Heart left ventricle (tissue), 16 donors: ENCODE data around the gene KCTD10. TPM values are rescaled to one million over a fixed set of nuclear protein-coding genes. Genes with fewer than 3 reads are reported as not detected.

Experiments used
- ATAC-seq, 4 donors: fragments of 200-7000 bp; cut with Tn5 transposase; one replicate each; pipeline ENCODE4 v1.9.1; 2020 to 2022; ENCODE audit warnings: moderate library complexity in 4 of 4, mild to moderate bottlenecking in 3 of 4, moderate number of reproducible peaks in 1 of 4
- DNase-seq, 5 donors: peaks; one replicate each; pipeline ENCODE4 v3.0.0-alpha.2; 2020
- H3K27ac ChIP-seq, 12 donors: fragments of 200-600 bp; sonication (generic) in 4 of 12; one replicate each; pipeline versions ENCODE4 v1.5.0 to v1.8.0; 2016 to 2022; ENCODE audit warnings: mild to moderate bottlenecking in 2 of 12
- H3K27me3 ChIP-seq, 9 donors: fragments of 200-600 bp; sonication (generic) in 2 of 9; one replicate each; pipeline versions ENCODE4 v1.5.1 to v1.8.0; 2016 to 2022; ENCODE audit warnings: mild to moderate bottlenecking in 3 of 9
- H3K36me3 ChIP-seq, 9 donors: fragments of 200-600 bp; sonication (generic) in 2 of 9; one replicate each; pipeline versions ENCODE4 v1.5.0 to v1.8.0; 2018 to 2022; ENCODE audit warnings: mild to moderate bottlenecking in 2 of 9
- H3K4me1 ChIP-seq, 12 donors: fragments of 200-600 bp; sonication (generic) in 4 of 12; one replicate each; pipeline versions ENCODE4 v1.5.0 to v1.8.0; 2016 to 2022; ENCODE audit warnings: mild to moderate bottlenecking in 3 of 12
- H3K4me3 ChIP-seq, 12 donors: fragments of 200-600 bp; sonication (generic) in 4 of 12; one replicate each; pipeline versions ENCODE4 v1.5.0 to v1.8.0; 2017 to 2022; ENCODE audit warnings: mild to moderate bottlenecking in 9 of 12, moderate library complexity in 4 of 12
- H3K9me3 ChIP-seq, 12 donors: fragments of 200-600 bp; sonication (generic) in 4 of 12; one replicate each; pipeline versions ENCODE4 v1.5.0 to v1.8.0; 2016 to 2022; ENCODE audit warnings: mild to moderate bottlenecking in 1 of 12
- POLR2A ChIP-seq, 2 donors: fragments of 450-650 bp; IDR thresholded peaks; one replicate each; pipeline ENCODE4 v1.6.1; 2017; ENCODE audit warnings: antibody characterized with exemption in 2 of 2, mild to moderate bottlenecking in 2 of 2, moderate library complexity in 2 of 2
- WGBS, 4 donors: extraction: QIAGEN DNeasy Blood & Tissue Kit in 2 of 4; methylation state at CpG; one replicate each; pipeline versions ENCODE4 v1.1.5 to v1.1.7; 2013 to 2018; 5-methylcytosine and 5-hydroxymethylcytosine counted together
- intact Hi-C, 10 donors: fragments of 100-400 bp; cut with DNase I; formaldehyde crosslinking; loops; one replicate each; pipeline versions ENCODE4 v1.11.1 to v1.14.2; 2022
- polyA plus RNA-seq, 2 donors: library from polyadenylated mRNA; stranded (reverse); fragments of 200-250 nt; gene quantifications; one replicate each; pipeline ENCODE4 v1.2.3, GENCODE V29; 2013
- total RNA-seq, 9 donors: library from RNA; depleted of rRNA in 2 of 9; stranded (reverse); fragments of >200 nt in 2 of 9; fragmentation: NEBNext Ultra II Directional in 3 of 9; extraction: Animal tissue kit (Norgen Biotek cat#: 25700) in 3 of 9; gene quantifications; one replicate each; pipeline versions ENCODE4 v1.1.0 to v1.2.4, GENCODE V29; 2016 to 2023
- TF ChIP-seq, protein P1 (sequence below), 12 donors: fragments of 200-600 bp; sonication (generic) in 4 of 12; IDR thresholded peaks; one replicate each; pipeline versions ENCODE4 v1.5.0 to v1.8.0; 2018 to 2022; ENCODE audit warnings: antibody characterized with exemption in 12 of 12, mild to moderate bottlenecking in 5 of 12
- donor health status: ischemic (EF 13 %, LVEDD 7.1; RV severe dilation, severe dysfunction).
- donor health status: healthy with polysubstance abuse.
- donor health status: DM: no; HTN: yes; CAD: no.
- donor health status: DM: no; HTN: no; CAD: no.
- donor health status: ischemic (EF 25% LVEDD 6.9; RV normal size, moderate dysfunction).
- donor health status: ischemic (EF 25% LVEDD 5.7; RV mildly dilated, moderate dysfunction).
- donor health status: healthy.
- donor health status: DM: yes; HTN: yes; CAD: no.
- donor health status: ischemic (EF 35%, LVEDD 5.7; RV mildly dilated, moderate dysfunction).
- donor health status: nonischemic (EF 11% LVEDD 7.7; RV severe dilation, severe dysfunction).
- donor health status: DM: yes; HTN: yes; CAD: no.
- donor health status: PGD.
- donor health status: ischemic (EF 29% LVEDD 5.4; RV normal size, mild dysfunction).
- donor health status: nonischemic (EF 23%, LVEDD 6.1; RV moderate dilation, normal function).

KCTD10 gene
- total and polyA plus RNA-seq, 11 donors: 9.5 to 52.3 (median 37.1) TPM

DNA sequence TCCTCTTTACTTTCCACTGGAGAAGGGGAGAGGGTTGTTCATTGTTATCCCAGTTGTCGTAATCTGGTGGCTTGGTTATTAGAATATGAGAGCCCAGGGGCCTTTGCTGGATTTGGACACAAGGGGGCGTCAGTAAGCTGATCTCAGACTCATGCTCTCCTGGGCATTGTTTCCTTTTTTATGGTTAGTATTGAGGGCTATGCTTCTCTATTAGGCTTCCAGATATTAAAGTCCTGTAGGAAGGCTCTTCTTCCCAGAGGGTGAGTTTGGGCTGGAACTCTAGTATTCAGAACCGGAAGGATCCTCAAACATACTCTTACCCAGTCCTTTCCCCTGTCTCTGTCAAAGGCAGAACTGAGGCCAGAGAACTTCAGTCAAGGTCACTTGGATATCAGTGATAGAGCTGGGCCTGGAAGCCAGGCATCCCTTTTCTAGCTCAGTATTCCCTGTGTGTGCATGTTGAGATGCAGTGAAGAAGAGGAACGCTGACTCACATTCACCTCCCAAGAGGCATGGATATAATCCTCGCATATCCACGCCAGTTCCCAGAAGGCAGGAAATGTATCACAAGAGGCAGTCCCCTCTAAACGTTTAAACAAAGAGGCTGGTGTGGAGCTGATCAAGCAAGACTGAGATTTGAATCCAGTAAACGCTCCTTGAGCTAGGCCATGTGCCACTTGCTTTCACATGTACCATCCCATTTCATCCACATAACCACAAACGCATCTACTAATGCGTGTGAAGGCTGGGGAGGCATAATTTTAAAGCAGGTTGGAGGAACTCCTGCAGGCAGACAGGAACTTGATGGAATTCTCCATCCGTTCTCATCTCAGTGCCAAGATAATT is 41.9 kb upstream of the KCTD10 start:
- Histone ChIP-seq H3K27ac (peak overlapping the region; percentile 35 to 89 (median 75)), H3K9me3 (no peaks in the 10 kb centered on the region), H3K4me1 (peaks cover 14 to 57% (median 26%) of the 10 kb centered on the region in 12 donors), H3K4me3 (no peak overlapping the region), H3K27me3 (no peaks in the 10 kb centered on the region), H3K36me3 (peaks cover 4 to 96% (median 77%) of the 10 kb centered on the region in 9 donors)
- 28 to 43% (median 38%) methylated on average over 11 of the region's 11 CpGs for WGBS, 4 donors
- TF ChIP-seq, protein P1, sequence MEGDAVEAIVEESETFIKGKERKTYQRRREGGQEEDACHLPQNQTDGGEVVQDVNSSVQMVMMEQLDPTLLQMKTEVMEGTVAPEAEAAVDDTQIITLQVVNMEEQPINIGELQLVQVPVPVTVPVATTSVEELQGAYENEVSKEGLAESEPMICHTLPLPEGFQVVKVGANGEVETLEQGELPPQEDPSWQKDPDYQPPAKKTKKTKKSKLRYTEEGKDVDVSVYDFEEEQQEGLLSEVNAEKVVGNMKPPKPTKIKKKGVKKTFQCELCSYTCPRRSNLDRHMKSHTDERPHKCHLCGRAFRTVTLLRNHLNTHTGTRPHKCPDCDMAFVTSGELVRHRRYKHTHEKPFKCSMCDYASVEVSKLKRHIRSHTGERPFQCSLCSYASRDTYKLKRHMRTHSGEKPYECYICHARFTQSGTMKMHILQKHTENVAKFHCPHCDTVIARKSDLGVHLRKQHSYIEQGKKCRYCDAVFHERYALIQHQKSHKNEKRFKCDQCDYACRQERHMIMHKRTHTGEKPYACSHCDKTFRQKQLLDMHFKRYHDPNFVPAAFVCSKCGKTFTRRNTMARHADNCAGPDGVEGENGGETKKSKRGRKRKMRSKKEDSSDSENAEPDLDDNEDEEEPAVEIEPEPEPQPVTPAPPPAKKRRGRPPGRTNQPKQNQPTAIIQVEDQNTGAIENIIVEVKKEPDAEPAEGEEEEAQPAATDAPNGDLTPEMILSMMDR (IDR thresholded peaks at IDR 0.05): peak; percentile 74 to 95 (median 86)
- TF ChIP-seq POLR2A (IDR thresholded peaks at IDR 0.05): no peak
- DNase-seq (peak in 4 of 5 donors; percentile 60 to 71 (median 66)), ATAC-seq (peak; percentile 27 to 69 (median 40))
- intact Hi-C loops: loop anchor here (1.0 to 10.0 kb wide), 15 partner anchors 43 to 361 kb away; partner anchors contain the start of genes FAM222A (in 2 of the 10), MMAB (in 2 of the 10), MVK (in 2 of the 10) and GLTP (in 1 of the 10)

DNA sequence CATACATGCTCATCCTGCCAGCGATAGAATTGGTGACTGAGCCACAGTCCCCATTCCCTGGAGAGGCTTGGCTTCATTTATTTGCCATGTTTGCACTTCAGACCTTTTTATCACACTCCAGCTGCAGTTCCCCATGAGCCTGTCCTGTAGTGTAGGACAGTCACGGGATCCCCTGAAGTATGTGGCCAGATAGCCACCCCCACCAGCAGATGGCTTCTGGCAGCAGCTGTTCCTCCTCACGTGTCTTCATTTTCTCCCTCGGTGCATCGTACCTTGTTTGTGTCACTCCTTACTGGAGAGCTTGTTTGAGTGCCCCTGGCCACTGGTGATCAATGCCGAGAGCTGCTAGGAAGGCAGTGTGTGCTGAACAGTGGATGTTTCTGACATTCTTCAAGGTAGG is 40.5 kb upstream of the KCTD10 start:
- WGBS, 4 donors: 40 to 49% (median 43%) methylated on average over 6 of the region's 6 CpGs
- intact Hi-C loops: loop anchor here (1.0 to 10.0 kb wide), 14 partner anchors 45 to 363 kb away; partner anchors contain the start of genes FAM222A (in 2 of the 10), GLTP (in 1 of the 10), MMAB (in 1 of the 10) and MVK (in 1 of the 10)
- TF ChIP-seq, protein P1 (IDR thresholded peaks at IDR 0.05): no peak
- TF ChIP-seq POLR2A (IDR thresholded peaks at IDR 0.05): no peak
- no peak overlapping the region for H3K4me3 ChIP-seq
- peak in 3 of 4 donors; percentile 50 to 57 (median 53) for ATAC-seq
- H3K27ac ChIP-seq: peak overlapping the region in 10 of 12 donors; percentile 35 to 89 (median 74)
- H3K27me3 ChIP-seq: no peaks in the 10 kb centered on the region
- peak in 1 of 5 donors; percentile 48 for DNase-seq
- peaks cover 4 to 96% (median 77%) of the 10 kb centered on the region in 9 donors for H3K36me3 ChIP-seq
- H3K9me3 ChIP-seq: no peaks in the 10 kb centered on the region
- H3K4me1 ChIP-seq: peaks cover 14 to 44% (median 26%) of the 10 kb centered on the region in 12 donors

DNA sequence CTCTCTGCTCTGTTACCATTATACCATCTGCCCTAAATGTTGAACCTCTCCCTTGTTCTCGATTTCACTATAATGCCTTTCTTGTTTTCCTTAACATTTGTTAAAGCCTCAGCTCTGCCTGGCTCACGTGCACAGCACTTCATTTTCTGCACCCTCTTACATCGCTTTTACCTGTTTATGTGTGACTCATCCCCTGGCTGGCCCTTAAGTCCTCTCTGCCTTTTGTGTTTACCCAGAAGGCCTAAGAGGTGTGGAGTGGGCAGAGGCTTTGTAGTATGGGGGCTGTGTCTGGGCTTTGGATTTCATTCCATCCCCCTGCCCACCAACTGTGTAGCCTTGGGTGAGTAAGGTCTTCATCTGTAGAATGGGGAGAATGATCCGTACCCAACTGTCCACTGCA is 36.9 kb upstream of the KCTD10 start:
- DNase-seq (no peak), ATAC-seq (no peak)
- Histone ChIP-seq H3K4me1 (peaks cover 7 to 21% (median 11%) of the 10 kb centered on the region in 12 donors), H3K4me3 (no peak overlapping the region), H3K27me3 (no peaks in the 10 kb centered on the region), H3K27ac (no peak overlapping the region), H3K9me3 (no peaks in the 10 kb centered on the region), H3K36me3 (peaks cover 0 to 97% (median 93%) of the 10 kb centered on the region in 9 donors)
- WGBS, 4 donors: 93 to 95% (median 94%) methylated on average over 4 of the region's 4 CpGs
- no peak for TF ChIP-seq POLR2A (IDR thresholded peaks at IDR 0.05)
- TF ChIP-seq, protein P1 (IDR thresholded peaks at IDR 0.05): no peak
- intact Hi-C loops: loop anchor here in 1 of 10 donors (10.0 kb wide), 1 partner anchor 201 kb away; the partner anchor contains the start of gene FAM222A

DNA sequence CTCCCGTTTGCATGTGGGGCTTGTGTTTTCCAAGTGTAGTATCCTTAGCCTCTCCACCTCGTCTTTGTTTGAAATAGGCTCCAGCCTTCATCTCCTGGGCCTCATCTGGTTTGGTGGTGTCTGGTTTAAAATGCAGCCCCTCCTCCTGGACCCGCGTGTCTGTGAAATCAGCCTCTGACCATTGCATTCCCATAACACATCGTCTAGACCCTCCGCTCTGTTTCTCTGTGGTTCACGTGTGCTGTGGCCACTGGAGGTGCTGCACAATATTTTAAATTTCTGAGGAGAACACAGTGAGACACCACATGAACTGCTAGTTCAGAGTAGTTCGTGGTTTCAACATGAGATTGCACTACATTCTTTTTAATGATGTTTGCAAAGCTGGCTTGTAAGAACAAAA is 36.0 kb upstream of the KCTD10 start:
- ATAC-seq (no peak), DNase-seq (no peak)
- H3K4me3 ChIP-seq: no peak overlapping the region
- H3K9me3 ChIP-seq: no peaks in the 10 kb centered on the region
- WGBS, 4 donors: 76 to 87% (median 80%) methylated on average over 8 of the region's 8 CpGs
- H3K36me3 ChIP-seq: peaks cover 0 to 100% (median 96%) of the 10 kb centered on the region in 9 donors
- H3K4me1 ChIP-seq: peaks cover 0 to 12% (median 3%) of the 10 kb centered on the region in 12 donors
- no peak overlapping the region for H3K27ac ChIP-seq
- TF ChIP-seq, protein P1 (IDR thresholded peaks at IDR 0.05): no peak
- TF ChIP-seq POLR2A (IDR thresholded peaks at IDR 0.05): no peak
- H3K27me3 ChIP-seq: no peaks in the 10 kb centered on the region
- intact Hi-C loops: loop anchor here in 1 of 10 donors (10.0 kb wide), 1 partner anchor 202 kb away; the partner anchor contains the start of gene FAM222A
